Tibial nerve (tissue), 3 donors: ENCODE results near the gene RHOBTB3.

Experiments
- POLR2A ChIP-seq, 2 donors: fragments of 450-650 bp; IDR thresholded peaks; one replicate each; pipeline ENCODE4 v1.6.1; 2017; ENCODE audit warnings: antibody characterized with exemption in 2 of 2, mild to moderate bottlenecking in 2 of 2, moderate library complexity in 2 of 2
- TF ChIP-seq, protein P1 (sequence below), 5 experiments: fragments of 200-600 bp in 3 of 5; fragments of 450-650 bp in 2 of 5; sonication (generic) in 3 of 5; IDR thresholded peaks; one replicate each; pipeline ENCODE4 v1.5.1; 2016 to 2019; ENCODE audit warnings: antibody characterized with exemption in 5 of 5, mild to moderate bottlenecking in 3 of 5, moderate library complexity in 2 of 5

DNA sequence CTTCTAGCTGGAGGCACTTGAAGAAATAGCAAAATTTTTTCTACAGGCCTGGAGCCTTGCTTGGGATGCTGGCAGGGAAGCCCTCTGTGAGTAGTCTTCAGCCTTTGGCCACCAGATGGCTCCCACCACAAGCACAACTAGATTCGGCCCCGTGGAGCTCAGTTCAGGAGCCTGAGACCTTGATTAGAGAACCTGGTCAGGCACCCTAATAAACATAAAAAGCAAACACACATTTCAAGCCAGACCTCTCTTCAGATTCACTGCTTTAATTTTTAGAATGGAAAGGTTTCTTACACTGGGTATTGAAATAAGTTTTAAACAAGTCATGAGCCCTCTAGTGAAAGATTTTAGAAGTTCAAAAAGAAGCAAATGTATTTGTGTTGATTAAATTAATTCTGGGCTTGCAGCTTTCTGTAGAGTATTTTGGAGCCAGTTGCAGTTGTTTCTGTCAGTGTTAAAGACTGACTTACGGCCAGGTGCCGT is 50.0 kb downstream of the RHOBTB3 start:
- TF ChIP-seq POLR2A (IDR thresholded peaks at IDR 0.05) = no peak
- TF ChIP-seq, protein P1, sequence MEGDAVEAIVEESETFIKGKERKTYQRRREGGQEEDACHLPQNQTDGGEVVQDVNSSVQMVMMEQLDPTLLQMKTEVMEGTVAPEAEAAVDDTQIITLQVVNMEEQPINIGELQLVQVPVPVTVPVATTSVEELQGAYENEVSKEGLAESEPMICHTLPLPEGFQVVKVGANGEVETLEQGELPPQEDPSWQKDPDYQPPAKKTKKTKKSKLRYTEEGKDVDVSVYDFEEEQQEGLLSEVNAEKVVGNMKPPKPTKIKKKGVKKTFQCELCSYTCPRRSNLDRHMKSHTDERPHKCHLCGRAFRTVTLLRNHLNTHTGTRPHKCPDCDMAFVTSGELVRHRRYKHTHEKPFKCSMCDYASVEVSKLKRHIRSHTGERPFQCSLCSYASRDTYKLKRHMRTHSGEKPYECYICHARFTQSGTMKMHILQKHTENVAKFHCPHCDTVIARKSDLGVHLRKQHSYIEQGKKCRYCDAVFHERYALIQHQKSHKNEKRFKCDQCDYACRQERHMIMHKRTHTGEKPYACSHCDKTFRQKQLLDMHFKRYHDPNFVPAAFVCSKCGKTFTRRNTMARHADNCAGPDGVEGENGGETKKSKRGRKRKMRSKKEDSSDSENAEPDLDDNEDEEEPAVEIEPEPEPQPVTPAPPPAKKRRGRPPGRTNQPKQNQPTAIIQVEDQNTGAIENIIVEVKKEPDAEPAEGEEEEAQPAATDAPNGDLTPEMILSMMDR (IDR thresholded peaks at IDR 0.05) = peak; percentile 72 to 94 (median 83)
